Lower leg skin (tissue), 3 donors: ENCODE data around the gene MTARC1.

Experiments
- POLR2A ChIP-seq, 2 donors: fragments of 450-650 bp; IDR thresholded peaks; one replicate each; pipeline ENCODE4 v1.6.1; 2016 to 2017; ENCODE audit warnings: antibody characterized with exemption in 2 of 2, mild to moderate bottlenecking in 1 of 2, moderate library complexity in 1 of 2
- TF ChIP-seq, protein P1 (sequence below), 3 donors: fragments of 450-650 bp; IDR thresholded peaks; one replicate each; pipeline ENCODE4 v1.5.1; 2016; ENCODE audit warnings: antibody characterized with exemption in 3 of 3, mild to moderate bottlenecking in 3 of 3, moderate library complexity in 2 of 3

GRCh38 chr1:220797044-220797443 lies 10.3 kb downstream of the MTARC1 start:
- TF ChIP-seq, protein P1, sequence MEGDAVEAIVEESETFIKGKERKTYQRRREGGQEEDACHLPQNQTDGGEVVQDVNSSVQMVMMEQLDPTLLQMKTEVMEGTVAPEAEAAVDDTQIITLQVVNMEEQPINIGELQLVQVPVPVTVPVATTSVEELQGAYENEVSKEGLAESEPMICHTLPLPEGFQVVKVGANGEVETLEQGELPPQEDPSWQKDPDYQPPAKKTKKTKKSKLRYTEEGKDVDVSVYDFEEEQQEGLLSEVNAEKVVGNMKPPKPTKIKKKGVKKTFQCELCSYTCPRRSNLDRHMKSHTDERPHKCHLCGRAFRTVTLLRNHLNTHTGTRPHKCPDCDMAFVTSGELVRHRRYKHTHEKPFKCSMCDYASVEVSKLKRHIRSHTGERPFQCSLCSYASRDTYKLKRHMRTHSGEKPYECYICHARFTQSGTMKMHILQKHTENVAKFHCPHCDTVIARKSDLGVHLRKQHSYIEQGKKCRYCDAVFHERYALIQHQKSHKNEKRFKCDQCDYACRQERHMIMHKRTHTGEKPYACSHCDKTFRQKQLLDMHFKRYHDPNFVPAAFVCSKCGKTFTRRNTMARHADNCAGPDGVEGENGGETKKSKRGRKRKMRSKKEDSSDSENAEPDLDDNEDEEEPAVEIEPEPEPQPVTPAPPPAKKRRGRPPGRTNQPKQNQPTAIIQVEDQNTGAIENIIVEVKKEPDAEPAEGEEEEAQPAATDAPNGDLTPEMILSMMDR (IDR thresholded peaks at IDR 0.05), result no peak
- TF ChIP-seq POLR2A (IDR thresholded peaks at IDR 0.05), result no peak
